ENCODE measurements around the gene UBE2N. TPM values are rescaled to one million over a fixed set of nuclear protein-coding genes. Genes with fewer than 3 reads are reported as not detected.
A peak's percentile ranks its signal among the peaks of the same experiment; 100 is the strongest.
"Not testable (repeated sequence)": the region's sequence is repeated elsewhere in the genome, so short reads cannot be mapped to it uniquely, and the experiment has no call there.

Gene UBE2N
- total and polyA plus RNA-seq, 2 experiments from 2014 or later = 154 to 385 TPM

GRCh38 chr12:93378196-93378997 is 63.4 kb downstream of the UBE2N start:
- Mint-ChIP-seq H3K4me1 (peaks cover 56% of the 10 kb centered on the region), H3K27me3 (ENCODE audit: insufficient read depth, low read depth, poor library complexity) (peaks cover 14% of the 10 kb centered on the region), H3K4me3 (peak overlapping the region; percentile 99), H3K27ac (peak overlapping the region; percentile 94)
- ATAC-seq (peak; percentile 17), DNase-seq (ENCODE audit: low spot score) (peak; percentile 62)
- H4K20me1 ChIP-seq (replicated peaks; ENCODE audit: insufficient read depth) = peaks cover 47% of the 10 kb centered on the region
- H3K27ac ChIP-seq (ENCODE audit: low read depth) = peak overlapping the region; percentile 48; the same call in 1 of the 2 replicates
- H3K4me1 ChIP-seq (ENCODE audit: insufficient read depth) = peaks cover 69% of the 10 kb centered on the region
- H3K9me3 Mint-ChIP-seq; H2AFZ ChIP-seq; H3K36me3 ChIP-seq (ENCODE audit: insufficient read depth); H3K36me3 Mint-ChIP-seq (ENCODE audit: low read depth); H3K27me3 ChIP-seq (ENCODE audit: insufficient read depth); H3K9me2 ChIP-seq (ENCODE audit: insufficient read depth): not testable (repeated sequence)
- H3F3A ChIP-seq (replicated peaks; ENCODE audit: low read depth) = peaks cover 11% of the 10 kb centered on the region; the same call in 1 of the 2 replicates
- H3K79me2 ChIP-seq (replicated peaks; ENCODE audit: insufficient read depth) = peaks cover 52% of the 10 kb centered on the region
- peak overlapping the region; percentile 97 for H3K4me2 ChIP-seq
- peak overlapping the region; percentile 99 for H3K4me3 ChIP-seq

GRCh38 chr12:93377252-93378195 is 64.2 kb downstream of the UBE2N start, which contains the start of gene NUDT4:
TSS of gene NUDT4 (plus strand) at chr12:93377925. CDS start at chr12:93378323, 398 bp downstream.
- peak; percentile 86 for TF ChIP-seq POLR2AphosphoS5 (IDR thresholded peaks at IDR 0.05; ENCODE audit: low read depth)
- no peak for TF ChIP-seq ZNF331 (CRISPR knock-in tag; IDR thresholded peaks at IDR 0.05; ENCODE audit: low read depth)
- H3K9me3 Mint-ChIP-seq = no peaks in the 10 kb centered on the region; the same call in 2 of the 3 replicates

GRCh38 chr12:93376436-93377251 is 65.1 kb downstream of the UBE2N start:
- Mint-ChIP-seq H3K27ac (peak overlapping the region; percentile 62), H3K9me3 (no peaks in the 10 kb centered on the region; the same call in 2 of the 3 replicates), H3K4me1 (peaks cover 50% of the 10 kb centered on the region), H3K27me3 (ENCODE audit: insufficient read depth, low read depth, poor library complexity) (peaks cover 14% of the 10 kb centered on the region), H3K4me3 (peak overlapping the region; percentile 81), H3K36me3 (ENCODE audit: low read depth) (peaks cover 5% of the 10 kb centered on the region; the same call in 2 of the 3 replicates)
- DNase-seq (ENCODE audit: low spot score) (peak; percentile 65), ATAC-seq (peak; percentile 13)
- no peaks in the 10 kb centered on the region for H3K27me3 ChIP-seq (ENCODE audit: insufficient read depth)
- peaks cover 35% of the 10 kb centered on the region for H3K79me2 ChIP-seq (replicated peaks; ENCODE audit: insufficient read depth)
- H3F3A ChIP-seq (replicated peaks; ENCODE audit: low read depth) = peaks cover 11% of the 10 kb centered on the region; the same call in 1 of the 2 replicates
- peak overlapping the region; percentile 99 for H3K4me3 ChIP-seq
- H3K36me3 ChIP-seq (ENCODE audit: insufficient read depth) = no peaks in the 10 kb centered on the region
- no peaks in the 10 kb centered on the region for H3K9me2 ChIP-seq (ENCODE audit: insufficient read depth)
- peak overlapping the region; percentile 77 for H3K27ac ChIP-seq (ENCODE audit: low read depth)
- TF ChIP-seq POLR2AphosphoS5 (IDR thresholded peaks at IDR 0.05; ENCODE audit: low read depth) (0 out of 2 replicates have a peak, but pooled peaks have one; percentile 25), EZH2 (IDR thresholded peaks at IDR 0.05; ENCODE audit: low read depth, unreplicated experiment) (no peak), EZH2phosphoT487 (IDR thresholded peaks at IDR 0.05; ENCODE audit: unreplicated experiment) (no peak), ZNF114 (CRISPR knock-in tag; IDR thresholded peaks at IDR 0.05) (no peak), STAT1 (IDR thresholded peaks at IDR 0.05; ENCODE audit: unreplicated experiment) (no peak)
- H3K4me2 ChIP-seq = peak overlapping the region; percentile 88
- peaks cover 62% of the 10 kb centered on the region for H3K4me1 ChIP-seq (ENCODE audit: insufficient read depth)
- peaks cover 32% of the 10 kb centered on the region for H4K20me1 ChIP-seq (replicated peaks; ENCODE audit: insufficient read depth)
- peak overlapping the region; percentile 86 for H2AFZ ChIP-seq

More at GRCh38 chr12:93377252-93378195, 64.2 kb downstream of the UBE2N start, which contains the start of gene NUDT4:
- peak within 1 kb of the TSS; percentile 99 for H3K4me3 Mint-ChIP-seq
- H3K36me3 ChIP-seq (ENCODE audit: insufficient read depth) = no peaks in the 10 kb centered on the region
- H3K4me1 Mint-ChIP-seq = peaks cover 55% of the 10 kb centered on the region
- H3K36me3 Mint-ChIP-seq (ENCODE audit: low read depth) = peaks cover 8% of the 10 kb centered on the region; the same call in 2 of the 3 replicates
- peaks cover 44% of the 10 kb centered on the region for H3K79me2 ChIP-seq (replicated peaks; ENCODE audit: insufficient read depth)
- peak within 1 kb of the TSS; percentile 77 for H3K27ac ChIP-seq (ENCODE audit: low read depth)
- H4K20me1 ChIP-seq (replicated peaks; ENCODE audit: insufficient read depth) = peaks cover 40% of the 10 kb centered on the region
- DNase-seq (ENCODE audit: low spot score) (peak; percentile 91), ATAC-seq (peak; percentile 76)
- H3K9me2 ChIP-seq (ENCODE audit: insufficient read depth) = no peaks in the 10 kb centered on the region
- H3K27me3 ChIP-seq (ENCODE audit: insufficient read depth) = no peaks in the 10 kb centered on the region
- H3K4me2 ChIP-seq = peak within 1 kb of the TSS; percentile 97
- H3K27ac Mint-ChIP-seq = peak within 1 kb of the TSS; percentile 94
- H3K4me3 ChIP-seq = peak within 1 kb of the TSS; percentile 99
- peaks cover 11% of the 10 kb centered on the region; the same call in 1 of the 2 replicates for H3F3A ChIP-seq (replicated peaks; ENCODE audit: low read depth)
- peak within 1 kb of the TSS; percentile 86 for H2AFZ ChIP-seq
- H3K27me3 Mint-ChIP-seq (ENCODE audit: insufficient read depth, low read depth, poor library complexity) = peaks cover 14% of the 10 kb centered on the region
- H3K4me1 ChIP-seq (ENCODE audit: insufficient read depth) = peaks cover 71% of the 10 kb centered on the region

All from GM23338 (cell line).